ENCODE measurements around the gene FARP1.

The FARP1 gene

GRCh38 chr13:98364647-98365046, 221.8 kb downstream of the FARP1 start:
- TF ChIP-seq REST (IDR thresholded peaks at IDR 0.05; ENCODE audit: insufficient read depth in 1 of 2, low read depth in 2 of 2, low read length in 2 of 2) = no peak
- TF ChIP-seq POLR2AphosphoS5 (IDR thresholded peaks at IDR 0.05; ENCODE audit: low read depth, low read length) = no peak
- TF ChIP-seq SIN3A (IDR thresholded peaks at IDR 0.05; ENCODE audit: borderline replicate concordance, insufficient read depth, low read length) = no peak
- no peak for TF ChIP-seq TAF1 (IDR thresholded peaks at IDR 0.05; ENCODE audit: borderline replicate concordance, insufficient read depth, low read length)
- TF ChIP-seq FOXP2 (optimal IDR thresholded peaks at IDR 0.05; ENCODE audit: borderline replicate concordance, extremely low read depth, extremely low read length, insufficient read depth) = no peak

- TF ChIP-seq FOXP2 (optimal IDR thresholded peaks at IDR 0.05; ENCODE audit: borderline replicate concordance, extremely low read depth, extremely low read length, insufficient read depth) (no peak), SIN3A (IDR thresholded peaks at IDR 0.05; ENCODE audit: borderline replicate concordance, insufficient read depth, low read length) (no peak), REST (IDR thresholded peaks at IDR 0.05; ENCODE audit: insufficient read depth in 1 of 2, low read depth in 2 of 2, low read length in 2 of 2) (no peak), POLR2AphosphoS5 (IDR thresholded peaks at IDR 0.05; ENCODE audit: low read depth, low read length) (no peak), TAF1 (IDR thresholded peaks at IDR 0.05; ENCODE audit: borderline replicate concordance, insufficient read depth, low read length) (no peak)
These were observed 222.4 kb downstream of the FARP1 start for GRCh38 chr13:98365302-98365701.

GRCh38 chr13:98366010-98366409, 223.1 kb downstream of the FARP1 start:
- TF ChIP-seq FOXP2 (optimal IDR thresholded peaks at IDR 0.05; ENCODE audit: borderline replicate concordance, extremely low read depth, extremely low read length, insufficient read depth) = no peak
- TF ChIP-seq TAF1 (IDR thresholded peaks at IDR 0.05; ENCODE audit: borderline replicate concordance, insufficient read depth, low read length) = no peak
- no peak for TF ChIP-seq POLR2AphosphoS5 (IDR thresholded peaks at IDR 0.05; ENCODE audit: low read depth, low read length)
- TF ChIP-seq SIN3A (IDR thresholded peaks at IDR 0.05; ENCODE audit: borderline replicate concordance, insufficient read depth, low read length) = no peak
- no peak for TF ChIP-seq REST (IDR thresholded peaks at IDR 0.05; ENCODE audit: insufficient read depth in 1 of 2, low read depth in 2 of 2, low read length in 2 of 2)

- no peak for TF ChIP-seq POLR2AphosphoS5 (IDR thresholded peaks at IDR 0.05; ENCODE audit: low read depth, low read length)
These were observed 223.5 kb downstream of the FARP1 start for GRCh38 chr13:98366443-98366842.

- TF ChIP-seq POLR2AphosphoS5 (IDR thresholded peaks at IDR 0.05; ENCODE audit: low read depth, low read length) = no peak
These were observed 224.1 kb downstream of the FARP1 start for GRCh38 chr13:98366959-98367358.

GRCh38 chr13:98368019-98368418, 225.1 kb downstream of the FARP1 start:
- TF ChIP-seq SIN3A (IDR thresholded peaks at IDR 0.05; ENCODE audit: borderline replicate concordance, insufficient read depth, low read length) (no peak), TAF1 (IDR thresholded peaks at IDR 0.05; ENCODE audit: borderline replicate concordance, insufficient read depth, low read length) (no peak), REST (IDR thresholded peaks at IDR 0.05; ENCODE audit: insufficient read depth in 1 of 2, low read depth in 2 of 2, low read length in 2 of 2) (no peak), FOXP2 (optimal IDR thresholded peaks at IDR 0.05; ENCODE audit: borderline replicate concordance, extremely low read depth, extremely low read length, insufficient read depth) (no peak), POLR2AphosphoS5 (IDR thresholded peaks at IDR 0.05; ENCODE audit: low read depth, low read length) (no peak)

All from PFSK-1 (cell line).